WERI-Rb-1 (cell line): ENCODE measurements around the gene RGS9.
"Not testable (repeated sequence)": the region's sequence is repeated elsewhere in the genome, so short reads cannot be mapped to it uniquely, and the experiment has no call there.

Experiments
- DNase-seq: peaks from one replicate; pipeline ENCODE4 v3.0.0-alpha.2; 2020
- H3K27ac ChIP-seq: fragments of 250-450 bp; sonication (Bioruptor Pico); 2 replicates; pipeline ENCODE4 v1.5.1; 2020; ENCODE audit warnings: mild to moderate bottlenecking, moderate library complexity
- H3K27me3 ChIP-seq: fragments of 250-450 bp; sonication (Bioruptor Pico); 2 replicates; pipeline ENCODE4 v1.5.1; 2021; ENCODE audit warnings: mild to moderate bottlenecking, low read depth, moderate library complexity; ENCODE audit not compliant: insufficient read depth, severe bottlenecking
- H3K36me3 ChIP-seq: fragments of 250-450 bp; sonication (Bioruptor Pico); 2 replicates; pipeline ENCODE4 v1.5.1; 2020; ENCODE audit warnings: mild to moderate bottlenecking, moderate library complexity
- H3K4me3 ChIP-seq: 2 replicates; pipeline ENCODE4 v1.5.1; 2011; ENCODE audit warnings: low read depth, mild to moderate bottlenecking, control low read depth, low read length
- H3K9me3 ChIP-seq: fragments of 250-450 bp; sonication (Bioruptor Pico); 2 replicates; pipeline ENCODE4 v1.5.1; 2021; ENCODE audit warnings: mild to moderate bottlenecking, moderate library complexity; ENCODE audit not compliant: severe bottlenecking
- TF ChIP-seq, protein P1 (sequence below): IDR thresholded peaks from 2 replicates; pipeline ENCODE4 v1.5.1; 2011; ENCODE audit warnings: low read depth, mild to moderate bottlenecking, control low read depth, inconsistent platforms, low read length

Gene RGS9

GRCh38 chr17:65173976-65174683 is 37.0 kb downstream of the RGS9 start:
- no peak for DNase-seq
- Histone ChIP-seq H3K27ac (no peak overlapping the region), H3K27me3 (no peaks in the 10 kb centered on the region), H3K36me3 (no peaks in the 10 kb centered on the region), H3K4me3 (no peak overlapping the region), H3K9me3 (no peaks in the 10 kb centered on the region)
- TF ChIP-seq, protein P1, sequence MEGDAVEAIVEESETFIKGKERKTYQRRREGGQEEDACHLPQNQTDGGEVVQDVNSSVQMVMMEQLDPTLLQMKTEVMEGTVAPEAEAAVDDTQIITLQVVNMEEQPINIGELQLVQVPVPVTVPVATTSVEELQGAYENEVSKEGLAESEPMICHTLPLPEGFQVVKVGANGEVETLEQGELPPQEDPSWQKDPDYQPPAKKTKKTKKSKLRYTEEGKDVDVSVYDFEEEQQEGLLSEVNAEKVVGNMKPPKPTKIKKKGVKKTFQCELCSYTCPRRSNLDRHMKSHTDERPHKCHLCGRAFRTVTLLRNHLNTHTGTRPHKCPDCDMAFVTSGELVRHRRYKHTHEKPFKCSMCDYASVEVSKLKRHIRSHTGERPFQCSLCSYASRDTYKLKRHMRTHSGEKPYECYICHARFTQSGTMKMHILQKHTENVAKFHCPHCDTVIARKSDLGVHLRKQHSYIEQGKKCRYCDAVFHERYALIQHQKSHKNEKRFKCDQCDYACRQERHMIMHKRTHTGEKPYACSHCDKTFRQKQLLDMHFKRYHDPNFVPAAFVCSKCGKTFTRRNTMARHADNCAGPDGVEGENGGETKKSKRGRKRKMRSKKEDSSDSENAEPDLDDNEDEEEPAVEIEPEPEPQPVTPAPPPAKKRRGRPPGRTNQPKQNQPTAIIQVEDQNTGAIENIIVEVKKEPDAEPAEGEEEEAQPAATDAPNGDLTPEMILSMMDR, result no peak

DNA sequence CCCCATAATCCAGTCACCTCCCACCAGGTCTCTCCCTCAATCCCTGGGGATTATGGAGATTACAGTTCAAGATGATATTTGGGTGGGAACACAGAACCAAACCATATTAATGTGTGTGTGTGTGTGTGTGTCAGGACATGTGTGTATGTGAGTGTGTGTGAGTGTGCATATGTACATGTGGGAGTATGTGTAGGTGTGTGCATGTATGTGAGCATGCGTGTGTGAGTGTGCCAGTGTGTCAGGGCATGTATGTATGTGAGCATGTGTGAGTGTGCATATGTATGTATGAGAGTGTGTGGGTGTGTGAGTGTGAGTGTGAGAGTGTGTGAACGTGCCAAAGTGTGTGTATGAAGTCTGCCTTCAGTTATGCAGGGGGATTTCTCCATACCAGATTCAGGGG is 37.8 kb downstream of the RGS9 start:
- TF ChIP-seq, protein P1, result no peak
- no peaks in the 10 kb centered on the region for H3K27me3 ChIP-seq

DNA sequence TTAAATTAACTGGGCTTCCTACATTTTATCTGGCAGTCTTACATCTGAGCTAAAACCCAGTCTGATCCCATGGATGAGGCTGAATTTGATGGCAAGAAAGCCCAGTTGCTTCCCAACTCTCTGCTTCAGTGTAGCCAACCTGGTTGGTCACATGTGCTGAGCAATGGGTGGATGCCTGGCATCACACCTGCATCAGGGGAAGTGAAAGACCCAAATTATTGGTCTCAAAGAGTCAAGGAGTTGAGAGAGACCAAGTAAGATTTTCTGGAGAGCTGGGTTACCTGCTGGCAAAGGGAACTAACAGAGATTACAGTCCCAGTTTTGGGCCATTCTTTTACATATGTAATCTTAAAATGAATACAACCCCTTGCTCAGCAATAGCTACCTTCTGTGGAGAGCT is 38.8 kb downstream of the RGS9 start:
- no peak overlapping the region for H3K4me3 ChIP-seq
- DNase-seq, result no peak
- H3K36me3 ChIP-seq, result no peaks in the 10 kb centered on the region
- TF ChIP-seq, protein P1, result no peak
- H3K9me3 ChIP-seq, result peaks cover 2% of the 10 kb centered on the region
- H3K27ac ChIP-seq, result no peak overlapping the region
- no peaks in the 10 kb centered on the region for H3K27me3 ChIP-seq

More for the DNA sequence above, 37.8 kb downstream of the RGS9 start:
- H3K27ac ChIP-seq, result no peak overlapping the region
- no peak overlapping the region for H3K4me3 ChIP-seq
- DNase-seq, result no peak
- H3K36me3 ChIP-seq, result no peaks in the 10 kb centered on the region
- no peaks in the 10 kb centered on the region for H3K9me3 ChIP-seq

DNA sequence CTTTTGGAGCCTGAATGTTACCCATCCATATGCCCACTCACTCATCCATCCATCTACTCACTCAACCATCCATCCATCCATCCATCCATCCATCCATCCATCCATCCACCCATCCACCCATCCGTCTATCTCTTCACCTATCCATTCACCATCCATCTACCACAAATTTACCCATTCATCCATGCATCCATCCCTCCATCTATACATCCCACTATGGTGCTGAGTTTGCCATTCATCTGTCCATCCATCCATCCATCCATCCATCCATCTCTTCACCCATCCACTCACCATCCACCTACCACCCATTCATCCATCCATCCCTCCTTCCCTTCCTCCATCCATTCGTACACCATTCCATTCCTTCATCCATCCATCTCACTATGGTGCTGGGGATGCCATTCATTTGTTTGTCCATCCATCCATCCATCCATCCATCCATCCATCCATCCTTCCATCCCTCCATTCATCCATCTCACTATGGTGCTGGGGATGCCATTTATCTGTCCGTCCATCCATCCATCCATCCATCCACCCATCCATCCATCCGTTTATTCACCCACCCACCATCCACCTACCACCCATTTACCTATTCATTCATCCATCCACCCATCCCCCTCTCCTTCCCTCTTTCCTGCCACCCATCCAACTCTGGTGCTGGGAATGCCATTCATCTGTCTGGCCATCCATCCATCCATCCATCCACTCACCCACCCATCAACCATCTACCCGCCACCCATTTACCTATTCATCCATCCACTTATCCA is 39.7 kb downstream of the RGS9 start:
- no peak overlapping the region for H3K27ac ChIP-seq
- H3K9me3 ChIP-seq, result peaks cover 2% of the 10 kb centered on the region
- H3K36me3 ChIP-seq, result no peaks in the 10 kb centered on the region
- H3K4me3 ChIP-seq, result no peak overlapping the region
- DNase-seq, result no peak
- H3K27me3 ChIP-seq, result no peaks in the 10 kb centered on the region
- TF ChIP-seq, protein P1, result no peak

DNA sequence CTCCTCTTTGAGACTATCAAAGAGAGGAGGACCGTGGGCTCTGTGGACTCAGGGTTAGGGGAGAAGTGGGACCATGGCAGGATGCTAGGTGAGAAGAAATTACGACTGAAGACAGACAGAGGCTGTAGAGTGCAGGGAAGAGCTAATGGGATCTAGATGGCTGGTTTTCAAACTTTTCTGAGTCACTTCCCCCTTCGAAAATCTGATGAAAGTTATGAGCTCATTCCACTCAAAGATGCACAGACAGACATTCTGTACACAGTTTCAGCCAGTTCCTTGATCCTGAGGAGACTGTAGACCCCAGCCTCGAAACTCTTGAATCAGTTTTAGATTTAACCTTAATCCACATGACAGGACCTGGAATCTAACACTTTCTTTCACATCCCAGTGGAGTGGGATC is 40.7 kb downstream of the RGS9 start:
- Histone ChIP-seq H3K27ac (no peak overlapping the region), H3K27me3 (no peaks in the 10 kb centered on the region), H3K9me3 (peaks cover 2% of the 10 kb centered on the region), H3K36me3 (no peaks in the 10 kb centered on the region), H3K4me3 (no peak overlapping the region)
- TF ChIP-seq, protein P1, result no peak
- no peak for DNase-seq

- not testable (repeated sequence) for H3K9me3 ChIP-seq, H3K27ac ChIP-seq, DNase-seq, H3K36me3 ChIP-seq, H3K4me3 ChIP-seq, H3K27me3 ChIP-seq
These were observed 43.1 kb downstream of the RGS9 start for GRCh38 chr17:65180276-65180675.

- H3K36me3 ChIP-seq, H3K4me3 ChIP-seq, H3K27ac ChIP-seq, H3K9me3 ChIP-seq, H3K27me3 ChIP-seq, DNase-seq: not testable (repeated sequence)
These were observed 43.6 kb downstream of the RGS9 start for GRCh38 chr17:65180752-65181236.
